Sigmoid colon (tissue), 4 donors: Measurements from ENCODE around the gene FAM3B.

Experiments
- CTCF ChIP-seq, 4 experiments: fragments of 450-650 bp in 3 of 4; fragments of 200-600 bp in 1 of 4; IDR thresholded peaks; one replicate each; pipeline ENCODE4 v1.5.1; 2016 to 2019; ENCODE audit warnings: antibody characterized with exemption in 4 of 4, mild to moderate bottlenecking in 3 of 4, moderate library complexity in 2 of 4
- EP300 ChIP-seq, 4 donors: sonication (generic); formaldehyde crosslinking; IDR thresholded peaks; one replicate each; pipeline ENCODE4 v1.6.1; 2017; ENCODE audit warnings: antibody characterized with exemption in 4 of 4
- POLR2A ChIP-seq, 2 donors: fragments of 450-650 bp; IDR thresholded peaks; one replicate each; pipeline ENCODE4 v1.6.1; 2016; ENCODE audit warnings: antibody characterized with exemption in 2 of 2, mild to moderate bottlenecking in 2 of 2, moderate library complexity in 2 of 2
- POLR2AphosphoS5 ChIP-seq, 4 donors: sonication (generic); formaldehyde crosslinking; IDR thresholded peaks; one replicate each; pipeline ENCODE4 v1.6.1; 2017; ENCODE audit warnings: antibody characterized with exemption in 4 of 4

- no peak for TF ChIP-seq POLR2A (IDR thresholded peaks at IDR 0.05)
- no peak for TF ChIP-seq CTCF (IDR thresholded peaks at IDR 0.05)
- TF ChIP-seq EP300 (IDR thresholded peaks at IDR 0.05): no peak
- no peak for TF ChIP-seq POLR2AphosphoS5 (IDR thresholded peaks at IDR 0.05)
These were observed 59.3 kb downstream of the FAM3B start for GRCh38 chr21:41375875-41376274.
